ENCODE results near the gene ALDH4A1. TPM values are rescaled to one million over a fixed set of nuclear protein-coding genes. Genes with fewer than 3 reads are reported as not detected.

The ALDH4A1 gene
- total and polyA plus RNA-seq, 9 donors, result 2.8 to 13.9 (median 8.0) TPM

DNA sequence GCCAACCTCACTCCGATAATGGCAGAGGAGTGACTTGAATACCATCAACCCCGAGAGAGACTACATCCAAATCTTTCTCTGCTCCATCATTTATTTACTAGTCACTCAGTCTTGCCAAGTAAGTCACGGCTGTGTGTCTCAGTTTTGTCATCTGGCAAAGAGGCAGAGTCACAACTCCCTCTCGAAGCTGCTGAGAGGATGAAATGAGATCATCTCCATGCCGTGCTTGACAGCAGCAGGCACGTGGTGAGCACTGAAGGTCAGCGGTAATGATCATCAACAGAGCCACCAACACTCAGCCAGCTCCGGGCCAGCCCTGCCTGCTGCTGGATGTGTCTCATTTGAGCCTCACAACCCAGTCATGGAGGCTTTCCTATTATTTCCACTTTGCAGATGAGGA lies 19.9 kb downstream of the ALDH4A1 start:
- H3K36me3 ChIP-seq, result no peaks in the 10 kb centered on the region
- intact Hi-C loops (cut with DNase I), result no loop called here
- no peak overlapping the region for H3K4me3 ChIP-seq
- DNase-seq, result no peak
- TF ChIP-seq EP300 (IDR thresholded peaks at IDR 0.05) (no peak), POLR2A (IDR thresholded peaks at IDR 0.05) (no peak)
- TF ChIP-seq, protein P1, sequence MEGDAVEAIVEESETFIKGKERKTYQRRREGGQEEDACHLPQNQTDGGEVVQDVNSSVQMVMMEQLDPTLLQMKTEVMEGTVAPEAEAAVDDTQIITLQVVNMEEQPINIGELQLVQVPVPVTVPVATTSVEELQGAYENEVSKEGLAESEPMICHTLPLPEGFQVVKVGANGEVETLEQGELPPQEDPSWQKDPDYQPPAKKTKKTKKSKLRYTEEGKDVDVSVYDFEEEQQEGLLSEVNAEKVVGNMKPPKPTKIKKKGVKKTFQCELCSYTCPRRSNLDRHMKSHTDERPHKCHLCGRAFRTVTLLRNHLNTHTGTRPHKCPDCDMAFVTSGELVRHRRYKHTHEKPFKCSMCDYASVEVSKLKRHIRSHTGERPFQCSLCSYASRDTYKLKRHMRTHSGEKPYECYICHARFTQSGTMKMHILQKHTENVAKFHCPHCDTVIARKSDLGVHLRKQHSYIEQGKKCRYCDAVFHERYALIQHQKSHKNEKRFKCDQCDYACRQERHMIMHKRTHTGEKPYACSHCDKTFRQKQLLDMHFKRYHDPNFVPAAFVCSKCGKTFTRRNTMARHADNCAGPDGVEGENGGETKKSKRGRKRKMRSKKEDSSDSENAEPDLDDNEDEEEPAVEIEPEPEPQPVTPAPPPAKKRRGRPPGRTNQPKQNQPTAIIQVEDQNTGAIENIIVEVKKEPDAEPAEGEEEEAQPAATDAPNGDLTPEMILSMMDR (IDR thresholded peaks at IDR 0.05), result no peak
- no peak overlapping the region for H3K27ac ChIP-seq
- no peaks in the 10 kb centered on the region for H3K27me3 ChIP-seq
- H3K4me1 ChIP-seq (ENCODE audit: insufficient read depth), result no peaks in the 10 kb centered on the region
- H3K9me3 ChIP-seq, result no peaks in the 10 kb centered on the region
- WGBS, 3 donors, result 19 to 29% (median 26%) methylated on average over 8 of the region's 8 CpGs

DNA sequence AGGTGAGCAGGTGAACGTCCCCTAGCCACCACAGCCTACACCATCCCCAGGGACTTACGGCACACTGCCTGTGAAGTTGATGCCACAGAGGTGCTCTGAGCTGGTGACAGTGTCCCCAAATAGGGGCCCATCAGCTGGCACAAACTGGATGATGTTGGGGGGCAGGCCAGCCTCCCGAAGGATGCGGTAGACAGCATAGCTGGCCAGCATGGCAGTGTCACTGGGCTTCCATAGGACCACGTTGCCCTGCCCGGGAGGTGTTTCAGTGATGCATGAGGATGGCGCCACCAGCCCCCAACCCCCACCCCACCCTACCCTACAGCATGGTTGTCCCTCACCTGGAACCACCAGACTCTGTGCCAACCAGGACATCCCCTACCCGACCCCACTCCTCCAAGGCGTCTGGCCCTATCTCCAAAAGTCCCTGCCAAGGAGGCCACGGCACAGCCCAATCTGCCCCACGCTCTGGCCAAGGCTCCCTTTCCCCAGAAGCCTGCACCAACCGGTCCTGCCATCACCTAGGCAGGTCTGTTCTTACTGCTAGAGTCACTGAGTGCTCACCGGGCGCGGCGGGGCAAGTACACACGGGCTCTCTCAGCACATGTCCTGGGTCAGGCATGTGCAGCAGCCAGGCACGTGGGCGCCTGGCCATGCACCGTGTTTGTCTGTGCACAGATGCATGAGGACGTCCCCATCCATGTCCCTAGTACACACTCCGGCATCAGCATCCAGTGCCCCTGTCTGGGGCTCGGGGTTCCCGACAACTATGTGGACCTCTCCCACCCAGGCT lies 20.5 kb downstream of the ALDH4A1 start:
- Histone ChIP-seq H3K27me3 (no peaks in the 10 kb centered on the region), H3K36me3 (no peaks in the 10 kb centered on the region), H3K4me1 (ENCODE audit: insufficient read depth) (no peaks in the 10 kb centered on the region), H3K9me3 (no peaks in the 10 kb centered on the region), H3K4me3 (no peak overlapping the region), H3K27ac (no peak overlapping the region)
- TF ChIP-seq, protein P1 (IDR thresholded peaks at IDR 0.05), result no peak
- TF ChIP-seq EP300 (IDR thresholded peaks at IDR 0.05) (no peak), POLR2A (IDR thresholded peaks at IDR 0.05) (no peak)
- WGBS, 3 donors, result 61 to 70% (median 66%) methylated on average over 19 to 24 of the region's 24 CpGs
- intact Hi-C loops (cut with DNase I), result no loop called here
- DNase-seq, result no peak

DNA sequence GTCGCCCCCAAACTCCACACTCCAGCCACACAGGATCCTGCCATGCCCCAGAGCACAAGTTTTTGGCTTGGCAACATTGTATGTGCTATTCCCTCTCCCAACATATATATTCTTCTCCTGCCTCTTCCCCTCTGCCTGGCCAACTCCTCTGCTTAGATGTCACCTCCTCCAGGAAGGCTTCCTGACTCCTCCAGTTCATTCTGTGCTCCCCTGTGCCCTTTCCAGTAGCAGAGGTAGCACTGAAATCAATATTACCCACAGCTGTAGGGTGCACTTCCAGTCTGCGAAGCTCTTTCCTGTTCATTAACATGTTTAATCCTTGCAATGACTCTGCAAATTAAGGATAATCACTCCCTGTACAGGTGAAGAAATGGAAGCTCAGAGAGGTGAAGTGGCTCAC lies 21.2 kb downstream of the ALDH4A1 start:
- Histone ChIP-seq H3K36me3 (no peaks in the 10 kb centered on the region), H3K27ac (no peak overlapping the region), H3K4me1 (ENCODE audit: insufficient read depth) (no peaks in the 10 kb centered on the region), H3K4me3 (no peak overlapping the region), H3K9me3 (no peaks in the 10 kb centered on the region), H3K27me3 (no peaks in the 10 kb centered on the region)
- DNase-seq, result no peak
- intact Hi-C loops (cut with DNase I), result no loop called here
- WGBS, 3 donors, result 98 to 100% (median 100%) methylated on average over 2 of the region's 2 CpGs
- TF ChIP-seq EP300 (IDR thresholded peaks at IDR 0.05), result no peak

DNA sequence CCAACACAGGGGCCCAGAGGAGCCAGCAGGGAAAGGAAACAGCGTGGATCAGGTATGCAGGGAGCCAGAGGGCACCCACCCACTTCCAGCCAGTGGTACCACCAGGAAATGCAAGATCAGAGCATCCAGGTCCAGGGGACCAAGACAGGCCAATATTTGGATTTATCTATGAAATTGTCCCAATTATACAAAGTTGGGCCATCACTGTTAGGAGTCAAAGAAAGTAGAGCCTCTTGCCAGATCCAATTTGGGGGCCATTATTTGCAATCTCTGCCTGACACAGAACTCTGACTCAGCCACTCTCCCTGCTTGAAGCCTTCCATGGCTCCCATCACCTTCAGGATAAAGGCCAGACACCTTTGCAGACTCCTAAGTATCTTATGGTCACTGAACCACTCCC lies 21.8 kb downstream of the ALDH4A1 start:
- Histone ChIP-seq H3K36me3 (no peaks in the 10 kb centered on the region), H3K4me1 (ENCODE audit: insufficient read depth) (no peaks in the 10 kb centered on the region), H3K27me3 (no peaks in the 10 kb centered on the region), H3K9me3 (no peaks in the 10 kb centered on the region), H3K27ac (no peak overlapping the region), H3K4me3 (no peak overlapping the region)
- TF ChIP-seq EP300 (IDR thresholded peaks at IDR 0.05) (no peak), POLR2A (IDR thresholded peaks at IDR 0.05) (no peak)
- TF ChIP-seq, protein P1 (IDR thresholded peaks at IDR 0.05), result no peak
- WGBS, 3 donors, result 93 to 100% (median 95%) methylated on average over 1 of the region's 1 CpG
- no peak for DNase-seq
- intact Hi-C loops (cut with DNase I), result no loop called here

DNA sequence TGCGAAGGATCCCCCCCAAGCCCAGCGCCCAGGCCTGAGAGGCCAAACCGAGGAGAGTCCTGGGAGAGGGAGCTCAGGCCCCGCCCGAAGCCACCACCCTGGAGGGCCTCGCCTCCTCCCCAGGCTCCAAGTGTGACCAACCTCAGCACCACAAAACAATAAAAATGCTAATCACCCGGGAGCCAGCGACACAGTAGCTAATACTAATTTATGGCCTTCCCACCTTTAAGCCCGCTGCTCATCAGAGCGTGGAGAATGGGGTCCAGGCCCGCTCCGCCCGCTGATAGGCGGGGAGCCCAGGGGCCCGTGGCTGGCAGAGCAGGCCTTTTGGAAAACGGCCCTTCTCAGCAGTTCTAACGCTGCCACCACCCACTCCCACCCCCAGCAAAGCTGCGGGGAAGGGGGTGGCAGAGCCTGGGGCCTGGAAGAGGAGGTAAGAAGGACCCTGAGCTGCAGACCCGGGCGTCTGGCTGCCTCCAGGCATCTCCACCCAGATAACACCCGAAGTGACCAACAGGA lies 22.5 kb downstream of the ALDH4A1 start:
- Histone ChIP-seq H3K9me3 (no peaks in the 10 kb centered on the region), H3K27me3 (no peaks in the 10 kb centered on the region), H3K4me1 (ENCODE audit: insufficient read depth) (no peaks in the 10 kb centered on the region), H3K27ac (no peak overlapping the region), H3K36me3 (no peaks in the 10 kb centered on the region), H3K4me3 (no peak overlapping the region)
- no peak for DNase-seq
- WGBS, 3 donors, result 80 to 83% (median 80%) methylated on average over 20 to 21 of the region's 21 CpGs
- intact Hi-C loops (cut with DNase I), result no loop called here
- TF ChIP-seq, protein P1 (IDR thresholded peaks at IDR 0.05), result no peak
- no peak for TF ChIP-seq POLR2A (IDR thresholded peaks at IDR 0.05)
- no peak for TF ChIP-seq EP300 (IDR thresholded peaks at IDR 0.05)

All from ovary (tissue), 9 donors.